Karpas-422 (cell line): ENCODE data around the gene DNMT3A. TPM values are rescaled to one million over a fixed set of nuclear protein-coding genes. Genes with fewer than 3 reads are reported as not detected.

Experiments used
- DNase-seq: peaks from one replicate; pipeline ENCODE4 v3.0.0-alpha.2; 2015
- H2AFZ ChIP-seq: fragments of 200-600 bp; sonication (generic); 2 replicates; pipeline ENCODE4 v1.6.1; 2014; ENCODE audit warnings: antibody characterized with exemption, low read length, mixed read lengths
- H3K27ac ChIP-seq: fragments of 200-600 bp; sonication (generic); 2 replicates; pipeline ENCODE4 v1.5.1; 2014; ENCODE audit warnings: mild to moderate bottlenecking, low read length, moderate library complexity
- H3K27me3 ChIP-seq: fragments of 200-600 bp; sonication (generic); 2 replicates; pipeline ENCODE4 v1.6.1; 2014; ENCODE audit warnings: low read length, mixed read lengths
- H3K36me3 ChIP-seq: fragments of 200-600 bp; sonication (generic); 2 replicates; pipeline ENCODE4 v1.6.1; 2014; ENCODE audit warnings: low read length, mixed read lengths; ENCODE audit not compliant: insufficient read depth
- H3K4me1 ChIP-seq: fragments of 200-600 bp; sonication (generic); 2 replicates; pipeline ENCODE4 v1.6.1; 2014; ENCODE audit warnings: mild to moderate bottlenecking, low read length, mixed read lengths
- H3K4me2 ChIP-seq: fragments of 200-600 bp; sonication (generic); 2 replicates; pipeline ENCODE4 v1.6.1; 2014; ENCODE audit warnings: low read length, low read depth, mild to moderate bottlenecking; ENCODE audit not compliant: poor library complexity, severe bottlenecking
- H3K4me3 ChIP-seq: fragments of 200-600 bp; sonication (generic); 2 replicates; pipeline ENCODE4 v1.5.1; 2014; ENCODE audit warnings: mild to moderate bottlenecking, antibody characterized with exemption, low read length, mixed read lengths
- H3K79me2 ChIP-seq: fragments of 200-600 bp; sonication (generic); 2 replicates; pipeline ENCODE4 v1.6.1; 2014; ENCODE audit warnings: mild to moderate bottlenecking, low read length, mixed read lengths
- H3K9ac ChIP-seq: fragments of 200-600 bp; sonication (generic); 2 replicates; pipeline ENCODE4 v1.6.0; 2014; ENCODE audit warnings: low read length
- H3K9me2 ChIP-seq: fragments of 200-600 bp; sonication (generic), shearing (Covaris generic); replicated peaks from 2 replicates; pipeline ENCODE4 v1.6.0; 2014; ENCODE audit warnings: mild to moderate bottlenecking, low read length, moderate library complexity; ENCODE audit not compliant: insufficient read depth
- H3K9me3 ChIP-seq: fragments of 300-700, 200-600 bp; sonication (generic); 2 replicates; pipeline ENCODE4 v1.6.1; 2014; ENCODE audit warnings: low read length, mixed read lengths
- H4K20me1 ChIP-seq: fragments of 200-600 bp; sonication (generic); 2 replicates; pipeline ENCODE4 v1.6.1; 2014; ENCODE audit warnings: mild to moderate bottlenecking, antibody characterized with exemption, low read length, low read depth; ENCODE audit not compliant: insufficient read depth
- total RNA-seq: library from RNA; depleted of rRNA; stranded (reverse); fragments of >200 nt; shearing (Covaris generic); gene quantifications from 2 replicates; pipeline ENCODE4 v1.2.3, GENCODE V29; 2014; ENCODE audit warnings: low replicate concordance

DNMT3A gene
- total RNA-seq, 1 experiment from 2014 or later, result 0.97 TPM

DNA sequence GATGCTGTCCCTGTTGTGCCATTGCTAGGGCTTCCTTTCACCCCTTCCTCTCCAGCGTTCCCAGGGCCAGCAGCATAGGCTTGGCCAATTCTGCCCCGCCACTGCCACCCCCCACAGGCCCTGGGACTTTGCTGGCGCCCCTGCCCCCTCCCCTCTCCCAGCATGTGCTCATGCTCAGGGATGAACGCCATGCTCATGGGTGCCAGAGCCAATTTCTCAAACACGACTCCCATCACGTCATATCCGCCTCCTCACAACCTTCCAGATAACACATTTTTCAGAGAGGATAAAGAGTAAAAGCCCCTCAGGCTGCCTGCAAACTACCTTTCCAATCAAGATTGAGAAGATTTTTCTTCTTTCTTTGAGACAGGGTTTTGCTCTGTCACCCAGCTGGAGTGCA is 48.6 kb downstream of the DNMT3A start:
- Histone ChIP-seq H3K4me2 (no peak overlapping the region), H3K9me3 (no peaks in the 10 kb centered on the region), H3K4me1 (peaks cover 16% of the 10 kb centered on the region), H2AFZ (no peak overlapping the region), H3K4me3 (no peak overlapping the region), H4K20me1 (no peaks in the 10 kb centered on the region), H3K27me3 (no peaks in the 10 kb centered on the region), H3K27ac (no peak overlapping the region), H3K9me2 (no peaks in the 10 kb centered on the region), H3K79me2 (no peaks in the 10 kb centered on the region), H3K36me3 (no peaks in the 10 kb centered on the region), H3K9ac (no peak overlapping the region)
- no peak for DNase-seq

DNA sequence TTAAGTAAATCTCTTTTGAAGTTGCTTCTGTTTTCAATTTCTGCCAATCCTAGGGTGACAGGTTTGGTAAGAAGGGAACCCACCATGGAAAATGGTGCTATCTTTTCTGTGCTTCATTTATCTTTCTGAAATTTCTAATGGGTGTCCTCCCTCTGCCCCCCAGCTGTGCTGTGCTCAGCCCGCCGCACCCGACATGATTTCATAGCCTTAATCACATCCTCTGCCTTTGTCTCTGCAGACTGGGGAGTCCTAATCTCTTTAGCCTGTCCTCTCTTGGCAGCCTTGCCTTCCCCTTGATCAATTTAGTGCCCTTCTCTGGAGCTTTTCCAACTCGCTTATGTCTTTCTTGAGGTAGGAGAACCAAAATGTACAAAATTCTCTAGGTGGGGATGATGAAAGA is 49.3 kb downstream of the DNMT3A start:
- no peaks in the 10 kb centered on the region for H3K9me3 ChIP-seq
- H3K4me1 ChIP-seq, result peaks cover 16% of the 10 kb centered on the region
- H3K9ac ChIP-seq, result no peak overlapping the region
- no peaks in the 10 kb centered on the region for H3K36me3 ChIP-seq
- no peaks in the 10 kb centered on the region for H3K27me3 ChIP-seq
- H3K4me2 ChIP-seq, result no peak overlapping the region
- no peak overlapping the region for H3K27ac ChIP-seq
- no peak overlapping the region for H2AFZ ChIP-seq
- no peaks in the 10 kb centered on the region for H3K9me2 ChIP-seq
- H3K79me2 ChIP-seq, result no peaks in the 10 kb centered on the region
- DNase-seq, result no peak
- H4K20me1 ChIP-seq, result no peaks in the 10 kb centered on the region
- no peak overlapping the region for H3K4me3 ChIP-seq

DNA sequence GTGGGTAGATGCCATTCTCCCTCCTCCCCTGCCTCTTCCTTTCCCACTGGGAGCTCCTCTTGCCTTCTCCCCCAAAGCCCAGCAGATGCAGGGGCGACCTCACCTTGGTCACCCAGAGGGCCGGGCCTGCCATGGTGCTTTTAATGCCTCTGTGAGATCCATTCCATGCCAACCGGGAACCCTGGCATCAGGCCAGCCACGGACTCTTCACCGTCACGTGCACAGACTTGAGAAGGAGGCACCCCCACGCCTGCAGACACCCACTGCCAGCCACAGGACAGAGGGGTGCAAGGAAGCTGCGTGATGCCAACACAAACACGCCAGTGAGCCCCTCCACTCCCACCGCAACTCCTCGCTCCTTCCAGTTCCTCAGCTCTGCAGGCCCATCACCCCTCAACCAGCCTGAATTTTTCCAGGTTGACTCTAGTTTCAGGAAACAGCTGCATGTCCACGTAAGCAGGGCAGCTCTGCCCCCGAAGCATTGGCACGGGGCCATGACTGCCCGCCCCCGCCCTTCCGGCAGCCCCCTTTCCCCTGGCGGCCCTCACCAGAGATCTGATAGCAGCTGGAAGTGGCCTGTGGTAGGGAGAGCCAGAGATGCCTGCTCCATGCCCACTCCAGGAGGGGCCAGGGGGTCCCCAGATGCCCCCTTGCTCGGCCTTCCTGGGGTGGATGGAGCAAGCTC is 50.8 kb downstream of the DNMT3A start:
- peaks cover 16% of the 10 kb centered on the region for H3K4me1 ChIP-seq
- no peak overlapping the region for H3K4me3 ChIP-seq
- no peaks in the 10 kb centered on the region for H3K9me2 ChIP-seq
- H3K9ac ChIP-seq, result no peak overlapping the region
- no peak overlapping the region for H3K27ac ChIP-seq
- no peaks in the 10 kb centered on the region for H3K27me3 ChIP-seq
- no peaks in the 10 kb centered on the region for H3K79me2 ChIP-seq
- no peak overlapping the region for H2AFZ ChIP-seq
- no peaks in the 10 kb centered on the region for H4K20me1 ChIP-seq
- no peak overlapping the region for H3K4me2 ChIP-seq
- DNase-seq, result no peak
- no peaks in the 10 kb centered on the region for H3K36me3 ChIP-seq
- no peaks in the 10 kb centered on the region for H3K9me3 ChIP-seq

DNA sequence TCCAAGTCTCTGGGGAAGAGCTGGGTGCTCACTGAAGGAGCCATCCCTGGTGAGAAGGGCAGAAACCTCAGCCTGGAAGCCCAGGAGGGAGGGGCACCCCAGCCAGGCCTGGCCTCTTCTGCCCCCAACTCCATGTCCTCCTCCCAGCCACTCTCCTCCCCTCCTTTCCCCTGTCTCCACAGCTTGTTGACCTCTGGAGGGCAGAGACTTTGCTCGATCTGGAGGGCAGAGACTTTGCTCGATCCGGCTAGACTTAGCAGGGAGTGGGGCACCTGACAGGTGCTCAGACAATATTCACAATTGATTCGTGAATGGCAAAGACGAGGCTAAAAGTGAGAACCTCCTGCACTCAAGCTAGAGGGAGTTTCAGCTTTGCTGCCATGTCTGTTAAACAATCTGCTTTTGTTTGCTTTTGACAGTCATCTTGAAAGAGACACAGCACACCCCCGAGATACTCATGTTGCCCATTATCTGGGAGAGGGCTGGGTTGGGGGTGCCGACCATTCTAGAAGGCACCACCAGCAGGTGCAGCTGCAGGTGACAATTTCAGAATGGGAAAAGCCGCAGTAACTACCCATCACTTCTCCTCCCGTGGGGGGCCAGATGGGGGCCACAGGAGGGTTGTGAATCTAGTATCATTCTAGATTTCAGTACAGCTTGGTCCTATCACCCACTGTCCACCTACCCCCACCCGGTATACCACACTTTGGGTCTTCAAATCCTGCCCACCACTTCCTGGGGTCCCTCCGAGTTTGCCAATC is 54.8 kb downstream of the DNMT3A start:
- no peaks in the 10 kb centered on the region for H3K4me1 ChIP-seq
- H3K4me3 ChIP-seq, result no peak overlapping the region
- H3K27ac ChIP-seq, result no peak overlapping the region
- H3K9me2 ChIP-seq, result no peaks in the 10 kb centered on the region
- no peak for DNase-seq
- no peak overlapping the region for H2AFZ ChIP-seq
- no peaks in the 10 kb centered on the region for H3K27me3 ChIP-seq
- H3K9me3 ChIP-seq, result no peaks in the 10 kb centered on the region
- H3K36me3 ChIP-seq, result no peaks in the 10 kb centered on the region
- H3K79me2 ChIP-seq, result no peaks in the 10 kb centered on the region
- H3K4me2 ChIP-seq, result no peak overlapping the region
- 0 out of 2 replicates have a peak, but pooled peaks cover 3% of the 10 kb centered on the region for H4K20me1 ChIP-seq
- H3K9ac ChIP-seq, result no peak overlapping the region

DNA sequence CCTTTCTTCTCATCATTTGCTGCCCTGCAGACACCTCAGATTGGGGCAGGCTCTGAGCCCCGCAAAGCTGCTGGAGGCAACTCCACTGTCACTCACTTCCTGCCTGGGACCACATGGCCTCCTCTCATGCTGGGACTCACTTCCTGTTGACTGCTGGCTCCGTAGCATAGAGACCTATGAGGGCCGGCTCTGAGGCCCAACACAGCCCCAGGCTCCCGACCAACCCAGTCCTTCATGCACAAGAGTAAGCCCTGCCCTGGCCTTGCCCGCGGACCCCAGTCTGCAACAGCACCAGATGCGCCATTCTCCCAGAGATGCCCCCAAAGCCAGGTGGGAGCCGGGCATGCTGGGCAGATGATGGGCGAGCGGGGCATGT is 55.7 kb downstream of the DNMT3A start:
- H3K4me3 ChIP-seq, result no peak overlapping the region

DNA sequence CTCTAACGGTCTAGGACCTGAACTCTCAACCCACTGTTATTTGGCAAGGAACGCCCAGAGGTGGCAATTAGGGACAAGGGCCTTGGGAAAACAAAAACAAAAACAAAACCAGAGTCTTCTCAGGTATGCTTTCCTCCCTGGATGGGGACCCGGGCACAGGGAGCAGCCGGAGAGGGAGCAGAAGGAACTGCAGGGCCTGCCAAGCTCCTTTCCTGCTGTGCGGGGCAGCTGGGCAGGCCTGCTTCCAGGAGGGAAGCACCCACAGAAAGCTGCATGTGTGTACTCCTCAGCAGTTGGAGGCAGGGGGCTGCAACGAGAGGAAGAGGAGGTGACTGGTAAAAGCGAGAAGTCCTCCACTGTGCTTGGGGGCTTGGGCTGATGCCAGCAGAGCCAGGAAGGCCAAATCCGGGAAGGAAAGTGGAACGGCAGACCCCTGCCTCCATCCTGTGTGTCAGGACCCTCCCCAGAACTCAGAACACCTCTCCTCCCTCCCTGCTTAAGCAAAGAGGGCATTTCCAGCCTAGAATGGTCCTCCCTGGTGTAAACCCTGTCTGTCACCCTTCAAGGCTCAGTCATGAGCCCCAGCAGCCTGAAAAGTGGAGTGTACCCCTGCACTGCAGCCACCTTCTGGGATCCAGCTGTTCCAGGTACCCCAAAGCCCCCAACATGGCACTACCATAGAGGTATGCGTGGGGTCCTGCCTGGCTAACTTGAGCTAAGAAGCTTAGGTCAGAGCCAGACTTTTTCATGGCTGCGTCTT is 56.3 kb downstream of the DNMT3A start:
- no peak overlapping the region for H3K4me3 ChIP-seq
- H2AFZ ChIP-seq, result no peak overlapping the region
- H4K20me1 ChIP-seq, result 0 out of 2 replicates have a peak, but pooled peaks cover 3% of the 10 kb centered on the region
- H3K9me2 ChIP-seq, result no peaks in the 10 kb centered on the region
- no peak for DNase-seq
- no peaks in the 10 kb centered on the region for H3K9me3 ChIP-seq
- H3K27me3 ChIP-seq, result no peaks in the 10 kb centered on the region
- no peaks in the 10 kb centered on the region for H3K4me1 ChIP-seq
- no peak overlapping the region for H3K27ac ChIP-seq
- H3K9ac ChIP-seq, result no peak overlapping the region
- H3K79me2 ChIP-seq, result no peaks in the 10 kb centered on the region
- H3K4me2 ChIP-seq, result no peak overlapping the region
- H3K36me3 ChIP-seq, result no peaks in the 10 kb centered on the region

More for the DNA sequence above, 55.7 kb downstream of the DNMT3A start:
- H3K4me2 ChIP-seq, result no peak overlapping the region
- peak; percentile 58 for DNase-seq
- H4K20me1 ChIP-seq, result 0 out of 2 replicates have a peak, but pooled peaks cover 3% of the 10 kb centered on the region
- H3K9me2 ChIP-seq, result no peaks in the 10 kb centered on the region
- H3K9me3 ChIP-seq, result no peaks in the 10 kb centered on the region
- H3K36me3 ChIP-seq, result no peaks in the 10 kb centered on the region
- no peaks in the 10 kb centered on the region for H3K4me1 ChIP-seq
- H3K27ac ChIP-seq, result no peak overlapping the region
- no peaks in the 10 kb centered on the region for H3K27me3 ChIP-seq
- no peak overlapping the region for H2AFZ ChIP-seq
- no peak overlapping the region for H3K9ac ChIP-seq
- H3K79me2 ChIP-seq, result no peaks in the 10 kb centered on the region

DNA sequence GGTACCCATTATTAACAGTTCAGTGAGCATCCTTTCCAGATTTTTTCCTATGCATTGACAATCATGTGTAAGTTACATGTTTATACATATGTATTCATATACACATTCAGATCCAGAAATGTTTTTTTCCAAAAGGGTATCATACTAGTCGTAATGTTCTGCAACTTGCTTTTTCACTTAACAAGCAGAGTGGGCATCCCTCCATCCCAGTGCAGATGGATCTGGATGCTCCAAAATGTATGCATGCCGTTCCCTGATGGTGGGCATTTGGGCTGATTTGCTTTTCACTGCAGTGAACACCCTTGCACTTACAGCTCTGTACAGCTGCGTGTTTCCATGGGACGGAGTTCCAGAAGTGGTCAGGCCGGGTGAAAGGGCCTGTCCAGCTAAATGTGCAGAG is 57.0 kb downstream of the DNMT3A start:
- H4K20me1 ChIP-seq, result 0 out of 2 replicates have a peak, but pooled peaks cover 3% of the 10 kb centered on the region
- H3K27ac ChIP-seq, result no peak overlapping the region
- H3K9me3 ChIP-seq, result no peaks in the 10 kb centered on the region
- no peak overlapping the region for H2AFZ ChIP-seq
- H3K27me3 ChIP-seq, result no peaks in the 10 kb centered on the region
- H3K79me2 ChIP-seq, result no peaks in the 10 kb centered on the region
- H3K4me2 ChIP-seq, result no peak overlapping the region
- no peaks in the 10 kb centered on the region for H3K4me1 ChIP-seq
- no peak overlapping the region for H3K4me3 ChIP-seq
- H3K36me3 ChIP-seq, result no peaks in the 10 kb centered on the region
- no peak overlapping the region for H3K9ac ChIP-seq
- no peak for DNase-seq
- no peaks in the 10 kb centered on the region for H3K9me2 ChIP-seq

DNA sequence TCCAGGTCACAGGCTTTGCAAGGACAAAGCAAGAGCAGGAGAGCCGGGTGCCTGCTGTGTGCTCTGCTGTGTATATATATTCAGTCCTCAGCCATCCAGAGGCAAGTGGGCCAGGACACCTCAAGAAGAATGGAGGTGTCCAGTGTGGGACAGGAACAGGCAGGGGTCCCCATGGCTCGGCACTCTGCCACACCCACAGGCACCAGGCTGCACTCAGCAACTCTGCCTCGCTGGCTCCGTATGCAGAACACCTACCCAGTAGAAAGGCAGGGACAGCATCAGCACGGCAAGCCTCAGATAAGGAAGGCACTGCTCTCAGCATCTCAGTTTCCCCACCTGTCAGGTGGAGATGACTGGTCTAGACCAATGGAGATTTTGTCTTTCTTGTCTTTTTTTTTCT is 57.8 kb downstream of the DNMT3A start:
- no peaks in the 10 kb centered on the region for H3K36me3 ChIP-seq
- no peak overlapping the region for H3K9ac ChIP-seq
- H3K4me1 ChIP-seq, result peaks cover 4% of the 10 kb centered on the region
- H3K4me2 ChIP-seq, result no peak overlapping the region
- no peaks in the 10 kb centered on the region for H3K9me3 ChIP-seq
- no peaks in the 10 kb centered on the region for H3K27me3 ChIP-seq
- H3K4me3 ChIP-seq, result no peak overlapping the region
- no peak for DNase-seq
- H3K79me2 ChIP-seq, result no peaks in the 10 kb centered on the region
- no peaks in the 10 kb centered on the region for H3K9me2 ChIP-seq
- H2AFZ ChIP-seq, result no peak overlapping the region
- H3K27ac ChIP-seq, result no peak overlapping the region
- H4K20me1 ChIP-seq, result 0 out of 2 replicates have a peak, but pooled peaks cover 3% of the 10 kb centered on the region
